ENCODE data around the gene ANO4.

GRCh38 chr12:101165319-101165718 lies 370.7 kb downstream of the ANO4 start:
- TF ChIP-seq POLR2A (IDR thresholded peaks at IDR 0.05) (no peak), CTCF (IDR thresholded peaks at IDR 0.05) (no peak)
